Measurements from ENCODE around the gene CDK19. TPM values are rescaled to one million over a fixed set of nuclear protein-coding genes. Genes with fewer than 3 reads are reported as not detected.

The CDK19 gene
- total RNA-seq, 6 donors from 2014 or later: 5.2 to 20.4 (median 12.4) TPM

DNA sequence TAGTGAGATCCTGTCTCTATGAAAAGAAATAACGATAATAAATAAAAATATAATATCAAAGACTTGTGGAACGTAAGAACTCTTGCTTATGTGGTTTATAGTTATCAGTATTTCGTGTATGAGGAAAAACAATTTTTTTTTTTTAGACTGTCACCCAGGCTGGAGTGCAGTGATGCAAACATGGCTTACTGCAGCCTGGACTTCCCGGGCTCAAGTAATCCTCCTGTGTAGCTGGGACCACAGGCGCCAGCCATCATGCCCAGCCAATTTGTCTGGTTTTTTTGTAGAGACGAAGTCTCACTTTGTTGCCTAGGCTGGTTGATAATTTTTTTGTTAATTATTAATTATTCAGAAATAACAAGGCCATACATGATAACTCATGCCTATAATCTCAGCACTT, 18.6 kb upstream of the CDK19 start:
- Histone ChIP-seq H3K27me3 (no peaks in the 10 kb centered on the region), H3K4me3 (no peak overlapping the region), H3K4me1 (no peaks in the 10 kb centered on the region), H3K9me3 (no peaks in the 10 kb centered on the region), H3K27ac (no peak overlapping the region), H3K36me3 (no peaks in the 10 kb centered on the region)
- DNase-seq (no peak), ATAC-seq (ENCODE audit: low FRiP score in 2 of 2) (no peak)
- TF ChIP-seq POLR2AphosphoS5 (IDR thresholded peaks at IDR 0.05): no peak
- TF ChIP-seq, protein P1, sequence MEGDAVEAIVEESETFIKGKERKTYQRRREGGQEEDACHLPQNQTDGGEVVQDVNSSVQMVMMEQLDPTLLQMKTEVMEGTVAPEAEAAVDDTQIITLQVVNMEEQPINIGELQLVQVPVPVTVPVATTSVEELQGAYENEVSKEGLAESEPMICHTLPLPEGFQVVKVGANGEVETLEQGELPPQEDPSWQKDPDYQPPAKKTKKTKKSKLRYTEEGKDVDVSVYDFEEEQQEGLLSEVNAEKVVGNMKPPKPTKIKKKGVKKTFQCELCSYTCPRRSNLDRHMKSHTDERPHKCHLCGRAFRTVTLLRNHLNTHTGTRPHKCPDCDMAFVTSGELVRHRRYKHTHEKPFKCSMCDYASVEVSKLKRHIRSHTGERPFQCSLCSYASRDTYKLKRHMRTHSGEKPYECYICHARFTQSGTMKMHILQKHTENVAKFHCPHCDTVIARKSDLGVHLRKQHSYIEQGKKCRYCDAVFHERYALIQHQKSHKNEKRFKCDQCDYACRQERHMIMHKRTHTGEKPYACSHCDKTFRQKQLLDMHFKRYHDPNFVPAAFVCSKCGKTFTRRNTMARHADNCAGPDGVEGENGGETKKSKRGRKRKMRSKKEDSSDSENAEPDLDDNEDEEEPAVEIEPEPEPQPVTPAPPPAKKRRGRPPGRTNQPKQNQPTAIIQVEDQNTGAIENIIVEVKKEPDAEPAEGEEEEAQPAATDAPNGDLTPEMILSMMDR (IDR thresholded peaks at IDR 0.05): no peak
- no peak for TF ChIP-seq POLR2A (IDR thresholded peaks at IDR 0.05)
- no peak for TF ChIP-seq EP300 (IDR thresholded peaks at IDR 0.05)
- 92% methylated on average over 6 of the region's 6 CpGs for WGBS, 2 donors

DNA sequence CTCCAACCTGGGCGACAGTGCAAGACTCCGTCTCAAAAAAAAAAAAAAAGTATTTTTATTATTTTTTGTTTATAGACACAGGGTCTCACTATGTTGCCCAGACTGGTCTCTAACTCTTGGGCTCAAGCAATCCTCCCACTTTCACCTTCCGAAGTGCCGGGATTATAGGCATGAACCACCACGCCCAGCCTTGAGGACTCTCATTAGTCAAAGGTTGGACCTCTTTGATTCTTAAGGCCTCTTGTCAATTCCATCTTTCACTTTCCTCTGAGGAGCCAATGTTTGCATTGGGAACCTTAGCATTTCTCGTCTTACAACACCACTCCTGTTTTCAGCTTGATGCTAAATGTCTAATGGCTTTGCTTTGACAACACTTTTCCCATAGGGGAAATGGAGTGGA, 16.1 kb upstream of the CDK19 start:
- WGBS, 2 donors: 83 to 84% methylated on average over 6 of the region's 6 CpGs
- ATAC-seq (ENCODE audit: low FRiP score in 2 of 2): no peak
- Histone ChIP-seq H3K27me3 (no peaks in the 10 kb centered on the region), H3K4me3 (no peak overlapping the region), H3K9me3 (no peaks in the 10 kb centered on the region), H3K4me1 (peaks cover 0 to 5% (median 2%) of the 10 kb centered on the region in 4 donors), H3K27ac (no peak overlapping the region), H3K36me3 (no peaks in the 10 kb centered on the region)
- TF ChIP-seq POLR2AphosphoS5 (IDR thresholded peaks at IDR 0.05) (no peak), EP300 (IDR thresholded peaks at IDR 0.05) (peak in 1 of 4 donors; percentile 17), POLR2A (IDR thresholded peaks at IDR 0.05) (no peak)
- TF ChIP-seq, protein P1 (IDR thresholded peaks at IDR 0.05): no peak
- DNase-seq: peak in 1 of 2 donors; percentile 79

DNA sequence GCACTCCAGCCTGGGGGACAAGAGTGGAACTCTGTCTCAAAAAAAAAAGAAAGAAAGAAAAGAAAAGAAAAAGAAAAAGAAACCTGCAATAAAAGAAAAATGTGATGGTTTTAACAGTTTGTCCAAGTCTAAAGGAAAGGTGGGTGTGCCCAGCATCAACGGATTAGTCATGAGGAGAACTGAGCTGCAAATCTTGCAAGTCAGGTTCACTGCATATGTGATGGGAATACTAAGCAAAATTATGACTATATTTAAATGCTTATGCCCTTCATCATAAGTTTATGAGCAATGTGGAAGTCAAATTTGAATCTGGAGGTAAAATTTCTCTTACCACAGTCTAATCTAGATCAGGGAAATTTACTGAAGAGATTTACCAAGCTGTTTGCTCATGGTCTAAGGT, 13.1 kb upstream of the CDK19 start:
- H3K27me3 ChIP-seq: no peaks in the 10 kb centered on the region
- TF ChIP-seq POLR2AphosphoS5 (IDR thresholded peaks at IDR 0.05): no peak
- no peaks in the 10 kb centered on the region for H3K36me3 ChIP-seq
- H3K27ac ChIP-seq: no peak overlapping the region
- no peak for ATAC-seq (ENCODE audit: low FRiP score in 2 of 2)
- DNase-seq: no peak
- H3K9me3 ChIP-seq: no peaks in the 10 kb centered on the region
- H3K4me1 ChIP-seq: peaks cover 0 to 8% (median 4%) of the 10 kb centered on the region in 4 donors
- H3K4me3 ChIP-seq: no peak overlapping the region
- WGBS, 2 donors: 56 to 82% methylated on average over 1 of the region's 1 CpG

DNA sequence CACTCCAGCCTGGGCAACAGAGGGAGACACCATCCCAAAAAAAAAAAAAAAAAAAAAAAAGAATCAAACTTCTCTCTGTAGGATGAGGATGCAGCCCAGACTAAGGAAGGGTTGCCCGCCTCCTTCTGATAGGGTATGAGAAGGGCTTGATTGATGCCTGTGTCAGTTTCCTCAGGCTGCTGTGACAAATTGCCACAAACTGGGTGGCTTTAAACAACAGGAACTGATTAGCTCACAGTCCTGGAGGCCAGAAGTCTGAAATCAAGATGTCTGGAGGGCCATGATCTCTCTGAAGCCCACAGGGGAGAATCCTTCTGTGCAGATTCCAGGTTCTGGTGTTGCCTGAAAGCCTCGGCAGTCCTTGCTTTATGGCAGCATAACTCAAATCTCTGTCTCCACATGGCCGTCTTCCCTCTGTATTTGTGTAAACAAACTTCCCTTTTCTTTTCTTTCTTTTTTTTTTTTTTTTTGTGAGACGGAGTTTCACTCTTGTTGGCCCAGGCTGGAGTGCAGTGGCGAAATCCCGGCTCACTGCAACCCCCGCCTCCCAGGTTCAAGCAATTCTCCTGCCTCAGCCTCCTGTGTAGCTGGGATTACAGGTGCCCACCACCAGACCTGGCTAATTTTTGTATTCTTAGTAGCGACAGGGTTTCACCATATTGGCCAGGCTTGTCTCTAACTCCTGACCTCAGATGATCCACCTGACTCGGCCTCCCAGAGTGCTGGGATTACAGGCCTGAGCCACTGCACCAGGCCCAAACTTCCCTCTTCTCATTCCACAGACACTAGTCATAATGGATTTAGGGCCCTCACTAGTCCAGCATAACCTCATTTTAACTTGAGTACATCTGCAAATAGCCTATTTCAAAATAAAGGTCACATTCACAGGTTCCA, 11.2 kb upstream of the CDK19 start:
- Histone ChIP-seq H3K4me3 (no peak overlapping the region), H3K36me3 (no peaks in the 10 kb centered on the region), H3K9me3 (no peaks in the 10 kb centered on the region), H3K27me3 (no peaks in the 10 kb centered on the region), H3K4me1 (peaks cover 0 to 13% (median 8%) of the 10 kb centered on the region in 4 donors), H3K27ac (peak overlapping the region; percentile 78 to 86 (median 84))
- 45 to 47% methylated on average over 9 of the region's 9 CpGs for WGBS, 2 donors
- peak in 1 of 2 donors; percentile 82 for DNase-seq
- ATAC-seq (ENCODE audit: low FRiP score in 2 of 2): peak; percentile 81 to 87
- TF ChIP-seq POLR2A (IDR thresholded peaks at IDR 0.05): no peak
- TF ChIP-seq POLR2AphosphoS5 (IDR thresholded peaks at IDR 0.05): peak; percentile 17 to 19
- peak in 2 of 4 donors; percentile 53 to 93 for TF ChIP-seq EP300 (IDR thresholded peaks at IDR 0.05)

DNA sequence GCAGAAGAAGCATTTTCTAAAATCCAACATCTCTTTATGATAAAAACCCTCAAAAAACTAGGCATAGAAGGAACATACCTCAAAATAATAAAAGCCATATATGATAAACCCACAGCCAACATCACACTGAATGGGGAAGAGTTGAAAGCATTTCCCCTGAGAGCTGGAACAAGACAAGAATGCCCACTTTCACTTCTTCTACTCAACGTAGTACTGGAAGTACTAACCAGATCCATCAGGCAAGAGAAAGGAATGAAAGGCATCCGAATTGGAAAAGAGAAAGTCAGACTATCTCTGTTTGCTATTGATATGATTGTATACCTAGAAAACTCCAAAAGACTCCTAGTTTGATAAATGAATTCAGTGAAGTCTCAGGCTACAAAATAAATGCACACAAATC, 7.9 kb upstream of the CDK19 start:
- no peaks in the 10 kb centered on the region for H3K27me3 ChIP-seq
- no peaks in the 10 kb centered on the region for H3K36me3 ChIP-seq
- ATAC-seq (ENCODE audit: low FRiP score in 2 of 2) (no peak), DNase-seq (no peak)
- H3K4me3 ChIP-seq: no peak overlapping the region
- 33 to 47% methylated on average over 2 of the region's 2 CpGs for WGBS, 2 donors
- TF ChIP-seq POLR2A (IDR thresholded peaks at IDR 0.05) (no peak), POLR2AphosphoS5 (IDR thresholded peaks at IDR 0.05) (no peak), EP300 (IDR thresholded peaks at IDR 0.05) (no peak)
- TF ChIP-seq, protein P1 (IDR thresholded peaks at IDR 0.05): no peak
- H3K9me3 ChIP-seq: no peaks in the 10 kb centered on the region
- H3K4me1 ChIP-seq: peaks cover 0 to 22% (median 10%) of the 10 kb centered on the region in 4 donors
- peak overlapping the region in 1 of 4 donors; percentile 34 for H3K27ac ChIP-seq

Data from upper lobe of left lung (tissue), 6 donors.